Measurements from ENCODE around the gene GABBR2.

The GABBR2 gene

DNA sequence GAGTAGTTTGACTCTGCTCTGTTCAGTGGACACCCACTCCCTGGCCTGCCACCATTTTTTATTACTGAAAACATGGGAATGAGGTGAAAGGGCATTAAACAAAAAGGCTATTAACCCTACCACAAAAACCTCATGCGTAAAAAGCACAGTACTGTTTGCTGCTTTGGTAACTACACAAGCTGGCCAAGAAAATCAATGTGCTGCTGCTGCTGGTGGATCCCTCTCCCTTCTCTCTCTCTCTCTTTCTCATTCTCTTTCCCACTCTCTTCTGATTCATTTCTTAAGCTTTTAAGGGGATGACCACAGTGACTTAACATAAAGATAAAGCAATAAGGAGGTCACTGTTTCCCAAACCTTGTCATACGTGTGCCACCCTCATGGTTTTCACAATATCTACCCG, 270.1 kb downstream of the GABBR2 start:
- no peak for DNase-seq (ENCODE audit: low read depth)

GRCh38 chr9:98437458-98438034, 271.2 kb downstream of the GABBR2 start:
- DNase-seq (ENCODE audit: low read depth): no peak

DNA sequence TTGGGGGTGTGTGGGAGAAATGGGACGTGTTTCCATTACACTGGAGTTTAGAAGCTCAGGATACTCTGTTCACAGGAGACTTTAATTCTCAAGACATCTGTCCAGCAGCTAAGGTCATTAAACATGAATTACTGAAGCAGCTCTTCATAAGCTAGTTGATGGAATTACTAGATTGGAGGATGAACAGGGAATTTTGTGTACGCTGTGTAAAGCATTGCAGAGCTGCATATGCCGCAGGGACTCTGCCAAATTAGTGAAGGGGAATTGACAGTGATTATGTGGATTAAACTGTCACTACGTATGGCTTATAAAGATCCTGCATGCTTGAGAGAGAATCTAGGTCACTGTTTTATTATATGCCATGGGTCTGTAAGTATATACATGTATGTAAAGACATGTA, 275.8 kb downstream of the GABBR2 start:
- DNase-seq (ENCODE audit: low read depth): no peak

DNA sequence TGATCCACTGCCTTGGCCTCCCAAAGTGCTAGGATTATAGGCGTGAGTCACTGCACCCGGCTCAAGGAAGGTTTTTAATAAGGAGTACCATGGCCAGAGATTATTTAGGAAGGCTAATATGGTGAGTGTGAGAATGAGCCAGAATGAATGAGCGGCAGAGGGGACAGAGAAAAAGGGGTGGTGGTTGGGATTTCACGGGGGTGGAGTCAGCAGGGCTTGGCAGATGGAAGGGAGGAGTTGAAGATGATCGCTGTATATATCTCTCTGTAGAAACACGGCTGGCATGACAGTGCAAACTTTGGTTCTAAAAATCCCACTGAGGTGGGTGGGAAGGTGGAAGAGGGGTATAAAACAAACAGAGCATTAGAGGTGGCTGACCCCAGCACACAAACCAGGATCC, 276.6 kb downstream of the GABBR2 start:
- DNase-seq (ENCODE audit: low read depth): no peak

- DNase-seq (ENCODE audit: low read depth): no peak
Observed at GRCh38 chr9:98430535-98431292, 278.0 kb downstream of the GABBR2 start.

GRCh38 chr9:98429613-98430012, 279.1 kb downstream of the GABBR2 start:
- DNase-seq (ENCODE audit: low read depth): no peak

DNA sequence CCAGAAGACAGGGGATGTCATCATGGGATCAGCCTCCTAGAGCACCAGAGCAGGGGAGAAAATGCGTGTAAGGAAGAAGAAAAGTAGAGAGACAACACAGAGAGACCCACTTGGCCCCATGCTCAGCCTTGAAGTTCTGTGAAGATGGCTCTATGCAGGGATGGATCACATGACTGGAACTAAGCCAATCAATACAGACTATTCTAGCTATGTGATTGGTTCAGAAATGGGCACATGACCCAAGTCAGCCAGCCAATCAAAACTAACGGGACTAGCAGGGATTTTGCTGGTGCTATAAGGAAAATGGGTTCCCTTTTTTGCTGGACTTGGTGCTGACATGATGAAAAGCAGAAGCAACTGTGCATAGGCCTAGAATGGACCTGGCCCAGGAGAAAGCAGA, 280.3 kb downstream of the GABBR2 start:
- no peak for DNase-seq (ENCODE audit: low read depth)

GRCh38 chr9:98427491-98427890, 281.2 kb downstream of the GABBR2 start:
- no peak for DNase-seq (ENCODE audit: low read depth)

DNA sequence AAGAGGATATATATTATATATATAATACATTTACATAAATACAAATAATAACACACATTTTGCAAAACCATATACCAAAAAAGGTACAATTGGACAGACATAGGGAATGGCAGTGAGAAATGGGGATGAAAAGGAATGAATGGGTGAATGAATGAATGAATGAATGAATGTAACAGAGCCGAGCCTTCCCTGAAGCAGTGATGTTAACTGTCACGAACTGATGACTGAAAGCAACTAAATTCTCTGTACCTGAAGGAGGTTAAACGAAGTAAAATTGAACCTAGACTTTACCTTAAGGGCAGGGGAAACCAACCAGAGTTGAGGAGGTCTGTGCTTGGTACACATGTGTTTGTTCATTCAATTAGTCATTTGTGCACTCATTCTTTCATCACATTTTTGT, 283.7 kb downstream of the GABBR2 start:
- no peak for DNase-seq (ENCODE audit: low read depth)

GRCh38 chr9:98419260-98419603, 289.5 kb downstream of the GABBR2 start:
- DNase-seq (ENCODE audit: low read depth): no peak

- no peak for DNase-seq (ENCODE audit: low read depth)
Observed at GRCh38 chr9:98418578-98419259, 290.0 kb downstream of the GABBR2 start.

GRCh38 chr9:98416294-98417248, 292.2 kb downstream of the GABBR2 start:
- no peak for DNase-seq (ENCODE audit: low read depth)

GRCh38 chr9:98415782-98416181, 293.0 kb downstream of the GABBR2 start:
- DNase-seq (ENCODE audit: low read depth): no peak

DNA sequence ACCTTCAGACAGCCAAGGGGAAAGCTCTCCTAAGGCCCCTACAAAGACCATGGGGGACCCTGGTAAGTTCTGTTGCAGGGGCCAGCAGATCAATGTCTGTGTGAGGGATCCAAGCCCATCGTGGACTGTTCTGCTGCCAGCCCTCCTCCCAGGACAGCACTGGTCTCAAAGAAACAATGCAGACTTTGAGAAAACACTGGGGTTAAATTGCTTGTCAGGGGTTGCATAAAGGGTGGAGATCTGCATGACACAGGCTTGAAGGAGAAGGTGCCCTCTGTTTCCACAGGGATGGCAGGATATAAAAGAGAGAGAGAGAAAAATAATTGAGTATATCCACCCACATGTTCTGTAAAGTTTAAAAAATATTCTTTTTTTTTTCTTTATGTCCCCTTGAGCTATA, 295.7 kb downstream of the GABBR2 start:
- no peak for DNase-seq (ENCODE audit: low read depth)

GRCh38 chr9:98412101-98412842, 296.5 kb downstream of the GABBR2 start:
- DNase-seq (ENCODE audit: low read depth): no peak

GRCh38 chr9:98410185-98410697, 298.5 kb downstream of the GABBR2 start:
- no peak for DNase-seq (ENCODE audit: low read depth)

GRCh38 chr9:98409719-98410118, 299.0 kb downstream of the GABBR2 start:
- no peak for DNase-seq (ENCODE audit: low read depth)

DNA sequence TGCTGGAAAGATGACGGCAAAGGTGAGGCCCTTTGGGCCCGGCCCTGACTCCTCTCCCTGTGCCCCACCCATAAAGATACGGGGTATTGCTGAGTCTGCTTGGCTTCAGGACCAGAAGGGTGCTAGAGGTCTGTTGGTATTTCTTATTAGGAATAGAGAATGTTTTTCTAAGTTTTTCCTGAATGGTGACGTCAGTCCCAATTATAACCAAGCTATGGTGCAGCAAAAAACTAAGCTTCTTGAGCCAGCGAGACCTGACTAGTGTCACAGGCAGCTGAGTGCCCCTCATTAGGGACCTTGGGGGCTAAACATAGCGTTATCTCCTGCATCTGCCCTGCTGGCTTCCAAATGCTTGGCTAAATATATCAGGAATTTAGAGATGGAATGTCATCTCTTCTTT, 302.3 kb downstream of the GABBR2 start:
- no peak for DNase-seq (ENCODE audit: low read depth)

GRCh38 chr9:98404237-98404636, 304.5 kb downstream of the GABBR2 start:
- no peak for DNase-seq (ENCODE audit: low read depth)

DNA sequence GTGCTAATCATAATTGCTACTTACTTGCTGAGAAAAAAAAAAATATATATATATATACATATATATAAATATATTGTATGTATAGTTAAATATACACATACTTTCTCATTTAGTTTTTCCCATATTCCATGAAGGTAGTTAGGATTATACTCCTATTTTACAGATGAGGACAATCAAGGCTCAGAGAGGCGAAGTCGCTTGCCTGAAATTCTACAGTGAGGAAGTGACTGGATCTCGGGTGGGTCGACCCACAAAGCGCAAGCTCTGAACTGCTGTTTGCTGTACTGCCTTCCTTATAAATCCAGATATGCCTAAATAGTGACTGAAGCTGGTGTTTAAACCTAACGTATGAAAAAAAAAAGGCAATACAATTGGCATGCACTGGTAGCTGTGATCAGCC, 305.0 kb downstream of the GABBR2 start:
- DNase-seq (ENCODE audit: low read depth): no peak
